PC-3 (cell line): ENCODE data around the gene MYBPH. TPM values are rescaled to one million over a fixed set of nuclear protein-coding genes. Genes with fewer than 3 reads are reported as not detected.

Source experiments
- ATAC-seq: fragments of 200-7000 bp; cut with Tn5 transposase; 2 replicates; pipeline ENCODE4 v1.9.1; 2020; ENCODE audit warnings: mild to moderate bottlenecking, moderate library complexity
- BruUV-seq: library from RNA; stranded (reverse); fragments of 400-500 nt; replicated peaks from 2 replicates; lab custom pipeline; 2021; lab: Mats Ljungman, UMichigan
- CTCF ChIA-PET: fragments of 300-600 bp; sonication (Branson Sonifier 250); formaldehyde crosslinking; loops from one replicate; lab custom pipeline; 2022; ENCODE audit warnings: antibody characterized with exemption; lab: Charles Lee
- POLR2A ChIA-PET: fragments of 300-600 bp; sonication (Branson Sonifier 250); formaldehyde crosslinking; loops from one replicate; lab custom pipeline; 2022; ENCODE audit warnings: antibody characterized with exemption; ENCODE audit not compliant: unreplicated experiment; lab: Charles Lee
- DNase-seq: peaks from one replicate; pipeline ENCODE4 v3.0.0-alpha.2; 2015
- H2AFZ ChIP-seq: fragments of 300-600 bp; sonication (generic); 2 replicates; pipeline ENCODE4 v1.6.0; 2016; ENCODE audit warnings: antibody characterized with exemption, low read length
- H3F3A ChIP-seq: fragments of 300-600 bp; sonication (generic); one replicate; pipeline ENCODE4 v1.6.0; 2017; ENCODE audit warnings: antibody characterized with exemption, low read length, control low read depth, mild to moderate bottlenecking; ENCODE audit not compliant: unreplicated experiment
- H3K27ac ChIP-seq: fragments of 300-600 bp; sonication (generic); 2 replicates; pipeline ENCODE4 v1.5.1; 2016; ENCODE audit warnings: mild to moderate bottlenecking, low read length
- H3K27me3 ChIP-seq: fragments of 300-600 bp; sonication (generic); 2 replicates; pipeline ENCODE4 v1.6.1; 2016; ENCODE audit warnings: low read length, mixed read lengths
- H3K36me3 ChIP-seq: fragments of 300-600 bp; sonication (generic); 2 replicates; pipeline ENCODE4 v1.6.1; 2016; ENCODE audit warnings: low read depth, mixed run types, low read length, mixed read lengths
- H3K4me1 ChIP-seq: fragments of 300-600 bp; sonication (generic); 2 replicates; pipeline ENCODE4 v1.5.1; 2016; ENCODE audit warnings: low read length; ENCODE audit not compliant: insufficient read depth
- H3K4me2 ChIP-seq: fragments of 300-600 bp; sonication (generic); 2 replicates; pipeline ENCODE4 v1.6.0; 2016; ENCODE audit warnings: low read length
- H3K4me3 ChIP-seq: fragments of 300-600 bp; sonication (generic); 2 replicates; pipeline ENCODE4 v1.5.1; 2016; ENCODE audit warnings: mild to moderate bottlenecking, low read length, mixed read lengths
- H3K79me2 ChIP-seq: fragments of 300-600 bp; sonication (generic); 2 replicates; pipeline ENCODE4 v1.6.1; 2017; ENCODE audit warnings: low read length, mixed read lengths
- H3K9ac ChIP-seq: fragments of 300-600 bp; sonication (generic); 2 replicates; pipeline ENCODE4 v1.6.0; 2016; ENCODE audit warnings: mild to moderate bottlenecking, low read length
- H3K9me2 ChIP-seq: fragments of 300-600 bp; sonication (generic); replicated peaks from 2 replicates; pipeline ENCODE4 v1.6.1; 2016; ENCODE audit warnings: mixed run types, low read length, mixed read lengths
- H3K9me3 ChIP-seq: fragments of 300-600 bp; sonication (generic); 2 replicates; pipeline ENCODE4 v1.6.1; 2016; ENCODE audit warnings: low read length, mixed read lengths
- H4K20me1 ChIP-seq: fragments of 300-600 bp; sonication (generic); 2 replicates; pipeline ENCODE4 v1.6.1; 2016; ENCODE audit warnings: low read length, mixed read lengths
- EZH2 ChIP-seq: fragments of 300-600 bp; sonication (generic); IDR thresholded peaks from one replicate; pipeline ENCODE4 v1.6.1; 2017; ENCODE audit warnings: antibody characterized with exemption, mild to moderate bottlenecking, low read length; ENCODE audit not compliant: unreplicated experiment
- EZH2phosphoT487 ChIP-seq: fragments of 300-600 bp; sonication (generic); IDR thresholded peaks from 2 replicates; pipeline ENCODE4 v1.6.1; 2018; ENCODE audit warnings: mild to moderate bottlenecking, antibody characterized with exemption, low read length, borderline replicate concordance
- intact Hi-C: fragments of 100-400 bp; cut with micrococcal nuclease; formaldehyde crosslinking; loops from 2 replicates; pipeline ENCODE4 v1.9.0; 2023
- total RNA-seq: library from RNA; depleted of rRNA; stranded (reverse); fragments of >200 nt; gene quantifications from 2 replicates; pipeline ENCODE4 v1.2.3, GENCODE V29; 2014
- TF ChIP-seq, protein P1 (sequence below): fragments of 300-600 bp; sonication (generic); conservative IDR thresholded peaks from 2 replicates; pipeline ENCODE4 v1.5.1; 2017; ENCODE audit warnings: antibody characterized with exemption, low read depth, mild to moderate bottlenecking, low read length

MYBPH gene
- total RNA-seq, 1 experiment from 2014 or later, result not detected

DNA sequence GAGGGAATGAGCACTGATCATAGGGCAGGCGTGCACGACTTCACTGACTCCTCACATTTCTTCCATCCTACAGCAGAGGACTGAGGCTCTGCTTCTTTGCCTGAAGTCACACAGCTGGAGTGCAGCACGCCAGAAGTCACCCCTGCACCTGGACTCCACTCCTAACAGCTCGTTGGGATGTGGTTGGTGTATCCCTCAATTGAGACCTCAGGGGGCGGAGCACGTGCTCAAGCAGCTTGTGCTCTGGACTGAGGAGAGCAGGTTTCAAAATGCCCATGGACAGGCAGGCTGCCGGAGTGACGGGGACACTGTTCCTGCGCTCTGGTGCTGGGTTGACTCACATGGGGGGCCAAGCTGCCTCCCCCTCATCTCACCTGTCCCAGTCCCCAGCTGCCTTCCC, 39.9 kb upstream of the MYBPH start:
- ATAC-seq (peak; percentile 7; the same call in 1 of the 2 replicates), DNase-seq (no peak)
- POLR2A ChIA-PET, result no interaction called here
- H2AFZ ChIP-seq, result no peak overlapping the region
- no peaks in the 10 kb centered on the region for H3K9me3 ChIP-seq
- intact Hi-C loops, result no loop called here
- H4K20me1 ChIP-seq, result no peaks in the 10 kb centered on the region
- no peak overlapping the region for H3K4me2 ChIP-seq
- no peaks in the 10 kb centered on the region for H3K4me1 ChIP-seq
- no peaks in the 10 kb centered on the region for H3K79me2 ChIP-seq
- H3K27ac ChIP-seq, result no peak overlapping the region
- H3K27me3 ChIP-seq, result peaks cover 35% of the 10 kb centered on the region
- no peaks in the 10 kb centered on the region for H3K9me2 ChIP-seq
- no peak for TF ChIP-seq EZH2phosphoT487
- no peak for TF ChIP-seq EZH2
- TF ChIP-seq, protein P1, sequence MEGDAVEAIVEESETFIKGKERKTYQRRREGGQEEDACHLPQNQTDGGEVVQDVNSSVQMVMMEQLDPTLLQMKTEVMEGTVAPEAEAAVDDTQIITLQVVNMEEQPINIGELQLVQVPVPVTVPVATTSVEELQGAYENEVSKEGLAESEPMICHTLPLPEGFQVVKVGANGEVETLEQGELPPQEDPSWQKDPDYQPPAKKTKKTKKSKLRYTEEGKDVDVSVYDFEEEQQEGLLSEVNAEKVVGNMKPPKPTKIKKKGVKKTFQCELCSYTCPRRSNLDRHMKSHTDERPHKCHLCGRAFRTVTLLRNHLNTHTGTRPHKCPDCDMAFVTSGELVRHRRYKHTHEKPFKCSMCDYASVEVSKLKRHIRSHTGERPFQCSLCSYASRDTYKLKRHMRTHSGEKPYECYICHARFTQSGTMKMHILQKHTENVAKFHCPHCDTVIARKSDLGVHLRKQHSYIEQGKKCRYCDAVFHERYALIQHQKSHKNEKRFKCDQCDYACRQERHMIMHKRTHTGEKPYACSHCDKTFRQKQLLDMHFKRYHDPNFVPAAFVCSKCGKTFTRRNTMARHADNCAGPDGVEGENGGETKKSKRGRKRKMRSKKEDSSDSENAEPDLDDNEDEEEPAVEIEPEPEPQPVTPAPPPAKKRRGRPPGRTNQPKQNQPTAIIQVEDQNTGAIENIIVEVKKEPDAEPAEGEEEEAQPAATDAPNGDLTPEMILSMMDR, result no peak
- no peaks in the 10 kb centered on the region for H3K36me3 ChIP-seq
- H3K9ac ChIP-seq, result no peak overlapping the region
- H3K4me3 ChIP-seq, result no peak overlapping the region
- no TSS peak for BruUV-seq
- CTCF ChIA-PET, result interaction anchor here (0.6 to 1.6 kb wide), 7 partner anchors 54 to 176 kb away, joined by 3 to 36 read pairs (median 4); no protein-coding TSS in a partner anchor
- H3F3A ChIP-seq, result no peaks in the 10 kb centered on the region

DNA sequence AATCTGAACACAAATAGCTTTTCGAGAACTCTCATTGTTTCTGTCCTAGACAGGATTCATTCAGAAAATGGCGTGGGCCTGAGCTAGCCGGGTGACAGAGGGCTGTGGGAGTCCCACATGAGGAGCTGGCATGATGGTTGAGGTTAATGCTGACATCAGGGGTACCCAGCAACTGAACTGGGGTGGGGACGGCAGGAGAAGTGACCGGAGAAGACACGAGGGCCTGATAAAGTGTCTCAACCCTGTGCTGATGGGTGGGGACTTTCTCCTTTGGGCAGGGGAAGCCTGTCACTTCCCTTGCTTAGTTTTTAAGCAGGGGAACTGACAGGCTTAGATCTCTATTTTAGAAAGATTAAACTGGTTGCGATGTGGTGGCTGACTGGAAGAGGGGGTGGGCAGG, 39.2 kb upstream of the MYBPH start:
- ATAC-seq (no peak), DNase-seq (no peak)
- TF ChIP-seq, protein P1, result no peak
- no peak for TF ChIP-seq EZH2phosphoT487
- Histone ChIP-seq H3K9me3 (no peaks in the 10 kb centered on the region), H3K4me3 (no peak overlapping the region), H3K27ac (no peak overlapping the region), H4K20me1 (no peaks in the 10 kb centered on the region), H2AFZ (no peak overlapping the region), H3K9ac (no peak overlapping the region), H3K4me2 (no peak overlapping the region), H3K4me1 (no peaks in the 10 kb centered on the region), H3K27me3 (peaks cover 30% of the 10 kb centered on the region), H3K9me2 (no peaks in the 10 kb centered on the region), H3K36me3 (no peaks in the 10 kb centered on the region), H3K79me2 (no peaks in the 10 kb centered on the region), H3F3A (no peaks in the 10 kb centered on the region)
- intact Hi-C loops, result no loop called here
- CTCF ChIA-PET, result interaction anchor here (0.6 kb wide), 1 partner anchor 102 kb away, joined by 6 read pairs; no protein-coding TSS in a partner anchor
- POLR2A ChIA-PET, result no interaction called here
- no TSS peak for BruUV-seq

DNA sequence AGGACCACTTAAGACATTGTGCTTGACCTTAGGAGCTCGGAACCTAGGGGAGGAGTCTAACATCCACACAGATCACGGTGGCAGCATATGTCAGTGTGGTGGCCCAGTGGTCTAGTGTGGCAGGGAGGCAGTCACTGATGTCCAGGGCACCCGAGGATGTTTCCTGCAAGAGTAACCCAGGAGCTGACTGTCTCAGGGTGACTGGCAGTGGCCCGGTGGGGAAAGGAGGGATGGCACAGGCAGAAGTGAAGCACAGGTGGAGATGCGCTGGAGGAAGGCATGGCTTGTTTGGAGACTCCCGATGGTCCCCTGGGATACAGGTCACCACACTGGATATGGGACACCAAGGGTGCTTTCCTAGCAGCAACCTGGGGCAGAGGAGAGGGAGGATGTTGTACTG, 37.5 kb upstream of the MYBPH start:
- H3K27me3 ChIP-seq, result peaks cover 24% of the 10 kb centered on the region
- CTCF ChIA-PET, result interaction anchor here (0.6 kb wide), 1 partner anchor 44 kb away, joined by 4 read pairs; no protein-coding TSS in a partner anchor

More for the DNA sequence above, 37.5 kb upstream of the MYBPH start:
- H3K4me2 ChIP-seq, result no peak overlapping the region
- no peaks in the 10 kb centered on the region for H4K20me1 ChIP-seq
- ATAC-seq (no peak), DNase-seq (no peak)
- no TSS peak for BruUV-seq
- H3K36me3 ChIP-seq, result no peaks in the 10 kb centered on the region
- POLR2A ChIA-PET, result no interaction called here
- no peaks in the 10 kb centered on the region for H3K9me3 ChIP-seq
- no peaks in the 10 kb centered on the region for H3K9me2 ChIP-seq
- intact Hi-C loops, result no loop called here
- H2AFZ ChIP-seq, result no peak overlapping the region
- no peak overlapping the region for H3K4me3 ChIP-seq
- TF ChIP-seq EZH2, result no peak
- TF ChIP-seq, protein P1, result no peak
- TF ChIP-seq EZH2phosphoT487, result no peak
- no peak overlapping the region for H3K27ac ChIP-seq
- no peaks in the 10 kb centered on the region for H3K4me1 ChIP-seq
- no peaks in the 10 kb centered on the region for H3K79me2 ChIP-seq
- H3F3A ChIP-seq, result no peaks in the 10 kb centered on the region
- H3K9ac ChIP-seq, result no peak overlapping the region
